ENCODE measurements around the gene TMEM187.
"Not testable (repeated sequence)": the region's sequence is repeated elsewhere in the genome, so short reads cannot be mapped to it uniquely, and the experiment has no call there.

Gene TMEM187

DNA sequence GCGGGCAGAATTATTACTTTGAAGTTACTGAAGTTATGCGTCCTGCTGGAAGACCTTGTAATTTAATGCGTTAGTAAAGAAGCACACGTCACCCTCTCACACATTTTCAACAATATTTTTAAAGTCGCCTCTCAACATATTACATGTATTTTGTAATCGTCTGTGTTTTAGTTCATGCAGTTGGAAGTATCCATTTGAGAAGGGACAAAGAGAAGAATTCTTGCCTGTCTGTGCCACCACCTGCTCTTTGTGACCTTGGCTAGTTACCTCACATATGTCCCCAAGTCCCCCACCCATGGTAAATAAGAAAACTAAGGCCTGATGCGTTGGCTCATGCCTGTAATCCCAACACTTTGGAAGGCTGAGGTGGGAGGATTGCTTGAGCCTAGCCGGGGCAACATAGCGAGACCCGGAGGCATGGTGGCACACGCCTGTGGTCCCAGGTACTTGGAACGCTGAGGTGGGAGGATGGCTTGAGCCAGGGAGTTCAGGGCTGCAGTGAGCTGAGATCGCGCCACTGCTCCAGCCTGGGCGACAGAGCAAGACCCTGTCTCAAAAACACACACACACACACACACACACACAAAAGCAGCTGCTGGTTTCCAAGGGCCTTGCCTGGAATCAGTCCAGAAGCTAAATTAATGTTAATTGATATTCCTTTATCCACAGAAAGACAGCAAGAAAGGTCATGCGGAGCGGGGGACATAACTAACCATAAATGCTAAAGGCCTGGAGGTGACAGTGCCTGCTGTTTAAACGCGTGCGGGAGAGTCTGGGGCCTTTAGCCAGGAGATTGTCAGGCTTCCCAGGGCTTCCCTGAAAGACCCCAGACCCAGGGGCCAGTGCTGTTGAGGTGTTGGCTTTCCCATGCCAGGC lies 811 bp downstream of the TMEM187 start:
- peak; percentile 53 for DNase-seq

DNA sequence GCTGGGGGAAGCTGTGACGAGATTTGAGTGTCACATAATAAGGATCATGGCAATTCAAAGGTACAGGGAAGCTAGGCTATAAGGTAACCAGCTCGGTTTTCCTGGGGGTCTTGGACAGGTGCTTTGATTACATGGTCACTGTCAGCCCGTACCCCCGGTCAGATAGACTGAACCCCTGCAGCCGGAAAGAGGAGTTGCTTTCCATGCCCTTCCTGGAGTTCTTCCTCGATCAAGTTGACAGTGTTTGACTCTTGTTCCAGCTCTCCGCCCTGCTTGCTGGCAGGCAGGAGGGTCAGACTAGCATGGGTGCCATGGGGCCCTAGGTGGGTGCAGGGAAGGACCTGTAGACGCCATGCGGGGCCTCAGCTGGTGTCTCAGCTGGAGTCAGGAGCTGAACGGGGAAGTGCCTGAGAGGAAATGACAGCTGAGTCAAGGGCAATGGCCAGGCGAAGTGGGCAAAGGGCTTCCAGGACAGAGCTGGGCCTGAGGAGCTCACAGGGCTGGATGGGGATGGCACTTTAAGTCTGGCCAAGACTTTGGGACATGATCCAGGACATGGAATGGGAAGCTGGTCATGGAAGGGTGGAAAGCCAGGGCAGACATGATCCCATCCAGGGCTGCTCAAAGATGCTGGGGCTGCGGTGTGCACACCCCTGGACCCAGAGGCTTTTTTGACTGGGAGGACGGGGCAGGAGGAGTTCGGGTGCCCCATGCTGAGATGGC lies 1.6 kb downstream of the TMEM187 start:
- no peak for DNase-seq

GRCh38 chrX:153974726-153975286 lies 2.3 kb downstream of the TMEM187 start:
- DNase-seq, result no peak

GRCh38 chrX:153980394-153980793 lies 7.8 kb downstream of the TMEM187 start:
- not testable (repeated sequence) for DNase-seq

DNA sequence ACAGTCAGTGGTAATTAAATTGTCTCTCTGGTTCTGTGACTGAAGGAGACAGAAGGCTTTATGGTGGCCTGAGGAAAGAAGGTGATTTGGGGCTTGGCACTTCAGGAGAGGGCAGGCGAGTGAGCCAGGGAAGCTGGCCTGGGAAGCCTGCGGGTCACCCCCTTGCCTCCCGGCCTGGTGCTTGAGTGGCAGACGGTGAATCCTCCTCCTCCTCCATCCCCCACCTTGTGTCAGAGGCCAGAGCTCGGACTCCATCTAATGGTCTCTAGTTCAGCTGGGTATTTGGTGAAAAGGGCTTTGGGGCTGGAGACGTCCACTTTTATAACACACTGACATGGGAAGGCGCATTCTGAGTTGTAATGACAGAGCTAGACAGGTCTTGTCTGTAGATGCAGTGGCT lies 8.7 kb downstream of the TMEM187 start:
- DNase-seq, result no peak

- DNase-seq, result peak; percentile 48
These were observed 9.4 kb downstream of the TMEM187 start for GRCh38 chrX:153981771-153982533.

- DNase-seq, result no peak
These were observed 10.8 kb downstream of the TMEM187 start for GRCh38 chrX:153983321-153983801.

DNA sequence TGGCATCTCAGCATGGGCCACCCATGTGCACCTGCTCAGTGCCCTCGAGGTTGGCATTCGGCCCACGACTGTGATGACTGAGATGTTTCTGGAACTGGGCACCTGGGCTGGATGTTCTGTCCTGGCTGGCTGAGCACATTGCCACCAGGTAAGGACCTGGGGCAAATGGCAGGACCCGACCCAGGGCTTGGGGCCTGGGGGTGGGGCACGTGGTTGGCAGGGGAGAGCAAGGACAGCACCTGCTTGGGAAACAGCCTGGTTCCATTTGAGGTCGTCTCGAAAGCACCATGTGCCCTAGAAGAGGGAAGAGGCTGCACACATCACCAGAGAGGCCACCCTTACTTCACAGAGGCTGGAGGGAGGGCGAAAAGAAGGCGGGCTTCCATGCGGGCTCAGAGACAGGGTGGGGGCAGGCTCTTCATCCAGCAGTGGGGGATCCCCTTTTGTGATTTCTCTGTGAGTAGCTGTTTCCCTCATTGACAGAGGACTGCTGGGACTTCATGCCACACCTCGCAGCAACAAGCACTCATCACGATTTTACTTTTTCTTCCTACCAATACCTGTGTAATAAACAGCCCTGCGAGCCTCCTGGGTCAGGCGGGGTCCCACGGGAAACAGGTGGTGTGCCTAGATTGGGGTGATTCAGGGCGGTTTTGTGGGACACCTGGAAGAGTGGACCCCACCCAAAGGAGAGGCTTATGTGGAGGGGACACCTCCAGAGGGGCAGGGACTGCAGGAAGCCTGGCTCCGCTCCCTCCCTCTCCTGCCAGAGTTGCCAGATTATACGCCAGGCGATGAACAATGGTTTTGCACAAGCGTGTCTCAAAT lies 12.0 kb downstream of the TMEM187 start:
- DNase-seq, result no peak

GRCh38 chrX:153988493-153988892 lies 15.9 kb downstream of the TMEM187 start:
- DNase-seq, result no peak

- no peak for DNase-seq
These were observed 17.6 kb downstream of the TMEM187 start for GRCh38 chrX:153989973-153990655.

- DNase-seq, result no peak
These were observed 18.5 kb downstream of the TMEM187 start for GRCh38 chrX:153991013-153991580.

GRCh38 chrX:153992180-153992579 lies 19.6 kb downstream of the TMEM187 start:
- DNase-seq, result no peak

- DNase-seq, result no peak
These were observed 20.5 kb downstream of the TMEM187 start for GRCh38 chrX:153993079-153993478.

GRCh38 chrX:153993978-153994377 lies 21.4 kb downstream of the TMEM187 start:
- DNase-seq, result no peak

DNA sequence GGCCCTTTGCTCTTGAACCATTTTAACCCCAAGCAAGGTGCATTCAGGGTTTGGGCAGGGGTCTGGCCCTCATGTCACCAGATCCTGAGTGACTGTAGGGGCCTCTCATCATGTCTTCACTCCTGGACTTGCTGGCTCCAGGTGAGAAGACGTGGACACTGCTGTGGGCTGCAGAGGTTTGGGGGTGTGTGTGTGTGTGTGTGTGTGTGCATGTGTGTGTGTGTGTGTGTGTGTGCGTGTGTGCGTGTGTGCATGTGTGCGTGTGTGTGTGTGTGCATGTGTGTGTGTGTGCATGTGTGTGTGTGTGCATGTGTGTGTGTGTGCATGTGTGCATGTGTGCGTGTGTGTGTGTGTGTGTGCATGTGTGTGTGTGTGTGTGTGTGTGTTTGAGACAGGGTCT lies 21.8 kb downstream of the TMEM187 start:
- not testable (repeated sequence) for DNase-seq

- DNase-seq, result no peak
These were observed 22.9 kb downstream of the TMEM187 start for GRCh38 chrX:153995504-153995903.

DNA sequence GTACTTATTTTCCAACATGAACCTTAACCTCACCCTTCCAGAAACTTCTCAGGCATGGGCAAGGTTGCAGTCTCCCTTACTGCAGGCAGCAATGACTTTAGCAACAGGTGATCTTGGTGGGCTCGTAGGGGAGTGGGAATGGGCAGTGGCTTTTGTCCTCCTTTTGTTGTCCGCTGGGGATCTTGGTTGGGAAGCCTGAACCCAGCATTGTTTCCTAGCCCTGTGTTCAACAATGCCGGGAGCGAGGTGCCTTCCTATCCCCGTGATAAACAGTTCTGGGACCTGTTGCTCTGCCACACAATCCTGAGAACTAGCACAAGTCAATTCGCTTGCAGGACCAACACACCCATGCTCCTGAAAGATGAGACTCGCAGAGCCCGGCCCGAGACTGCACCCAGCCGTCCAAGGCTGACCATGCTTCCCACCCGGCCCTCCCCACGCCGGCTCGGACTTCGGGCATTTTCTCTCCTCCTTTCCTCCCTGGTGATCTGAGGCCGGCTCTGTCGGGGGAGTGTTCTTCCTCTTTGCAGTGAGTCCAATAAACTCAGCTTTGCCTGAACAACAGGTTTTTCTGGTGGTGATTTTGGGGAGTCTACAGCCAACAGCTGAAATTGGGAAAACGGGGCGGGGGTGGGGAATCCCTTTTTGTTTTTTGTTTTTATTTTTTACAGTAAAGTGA lies 26.9 kb downstream of the TMEM187 start:
- DNase-seq, result no peak

GRCh38 chrX:154000051-154000450 lies 27.5 kb downstream of the TMEM187 start:
- DNase-seq, result no peak

DNA sequence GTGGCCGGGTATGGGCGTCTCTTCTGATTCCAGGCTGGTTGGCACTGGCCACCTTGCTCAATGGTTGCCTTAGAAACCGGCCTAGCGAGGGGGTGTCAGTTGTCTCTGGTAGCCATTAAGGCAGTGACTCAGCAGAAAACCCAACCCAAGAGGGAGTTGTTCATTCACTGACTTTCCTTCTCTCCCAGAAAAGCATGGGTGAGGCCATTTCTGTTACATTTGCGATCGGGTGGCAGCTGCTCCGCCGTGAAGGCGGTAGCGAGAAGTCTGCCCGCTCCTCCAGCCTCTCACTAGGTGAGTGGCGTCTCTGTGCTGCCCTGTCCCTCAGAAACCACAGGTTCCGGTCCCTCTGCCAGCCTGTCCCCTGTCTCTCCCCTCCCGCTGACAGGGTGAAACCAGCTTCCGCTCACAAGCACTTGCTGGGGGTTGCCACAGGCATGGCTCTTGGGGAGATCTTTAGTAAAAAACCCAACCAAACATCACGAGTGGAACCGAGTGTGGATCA lies 29.7 kb downstream of the TMEM187 start:
- peak; percentile 24 for DNase-seq

DNA sequence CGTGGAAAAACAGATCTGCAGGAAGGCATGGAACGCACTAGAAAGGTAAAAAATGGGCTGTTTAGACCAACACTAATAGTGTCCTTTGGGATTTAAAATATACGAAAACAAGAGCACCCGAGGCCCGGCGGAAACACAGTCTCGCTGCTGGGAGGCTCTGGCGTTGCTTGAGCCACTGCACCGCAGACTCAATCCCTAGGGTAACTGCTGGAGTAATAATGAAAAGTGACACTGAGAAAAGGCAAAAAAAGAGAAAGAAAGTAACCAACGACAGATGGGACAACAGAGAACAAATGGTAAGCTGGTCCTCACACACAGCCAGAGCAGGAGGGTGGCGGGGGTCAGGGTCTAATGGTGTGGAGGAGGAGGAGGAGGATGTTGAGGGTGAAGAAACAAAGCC lies 31.8 kb downstream of the TMEM187 start:
- no peak for DNase-seq
